ENCODE results near the gene BLOC1S4. TPM values are rescaled to one million over a fixed set of nuclear protein-coding genes. Genes with fewer than 3 reads are reported as not detected.
"Not testable (repeated sequence)": the region's sequence is repeated elsewhere in the genome, so short reads cannot be mapped to it uniquely, and the experiment has no call there.

Gene BLOC1S4, protein sequence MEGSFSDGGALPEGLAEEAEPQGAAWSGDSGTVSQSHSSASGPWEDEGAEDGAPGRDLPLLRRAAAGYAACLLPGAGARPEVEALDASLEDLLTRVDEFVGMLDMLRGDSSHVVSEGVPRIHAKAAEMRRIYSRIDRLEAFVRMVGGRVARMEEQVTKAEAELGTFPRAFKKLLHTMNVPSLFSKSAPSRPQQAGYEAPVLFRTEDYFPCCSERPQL
- 10 to 100 TPM; 18.7 to 45.9 (median 25.0) TPM for total RNA-seq
- 10 to 100 TPM; 69.6 to 80.3 TPM for polyA plus RNA-seq
- total RNA-seq: 16.7 reads per million, percentile 46 among the genes with 10 or more reads in this experiment

DNA sequence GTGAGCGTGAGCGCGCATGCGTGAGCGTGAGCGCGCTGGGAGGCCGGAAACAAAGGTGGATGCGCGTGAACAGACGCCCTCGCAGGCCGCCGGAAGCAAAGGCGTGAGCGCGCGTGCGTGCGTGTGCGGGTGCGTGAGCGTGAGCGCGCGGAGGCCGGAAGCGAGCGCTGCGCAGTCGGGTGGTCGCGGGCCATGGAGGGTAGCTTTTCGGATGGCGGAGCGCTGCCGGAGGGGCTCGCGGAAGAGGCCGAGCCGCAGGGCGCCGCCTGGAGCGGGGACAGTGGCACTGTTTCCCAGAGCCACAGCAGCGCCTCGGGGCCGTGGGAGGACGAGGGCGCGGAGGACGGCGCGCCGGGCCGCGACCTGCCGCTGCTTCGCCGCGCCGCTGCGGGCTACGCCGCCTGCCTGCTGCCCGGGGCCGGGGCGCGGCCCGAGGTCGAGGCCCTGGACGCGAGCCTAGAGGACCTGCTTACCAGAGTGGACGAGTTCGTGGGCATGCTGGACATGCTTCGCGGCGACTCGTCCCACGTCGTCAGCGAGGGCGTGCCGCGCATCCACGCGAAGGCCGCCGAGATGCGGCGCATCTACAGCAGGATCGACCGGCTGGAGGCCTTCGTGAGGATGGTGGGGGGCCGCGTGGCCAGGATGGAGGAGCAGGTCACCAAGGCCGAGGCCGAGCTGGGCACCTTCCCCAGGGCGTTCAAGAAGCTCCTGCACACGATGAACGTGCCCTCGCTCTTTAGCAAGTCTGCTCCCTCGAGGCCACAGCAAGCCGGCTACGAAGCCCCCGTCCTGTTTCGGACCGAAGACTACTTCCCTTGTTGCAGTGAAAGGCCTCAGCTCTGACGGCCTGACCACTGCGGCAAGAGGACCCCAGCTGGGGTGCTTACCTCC, at the start of gene BLOC1S4:
TSS of gene BLOC1S4 (plus strand) at position 157 of the 894 bp plus-strand sequence. CDS start at position 193, 36 bp downstream.
- H3K4me3 ChIP-seq (ENCODE audit: low read length): peak within 1 kb of the TSS; percentile 86
- Mint-ChIP-seq H3K27ac (peak within 1 kb of the TSS; percentile 94 to 100 (median 97)), H3K36me3 (peaks cover 0 to 11% (median 4%) of the 10 kb centered on the region in 5 donors), H3K4me3 (peak within 1 kb of the TSS; percentile 89 to 99 (median 95)), H3K27me3 (peaks cover 0 to 8% (median 0%) of the 10 kb centered on the region in 5 donors), H3K4me1 (peaks cover 22 to 52% (median 36%) of the 10 kb centered on the region in 7 donors), H3K9me3 (peaks cover 0 to 5% (median 0%) of the 10 kb centered on the region in 11 donors)
- intact Hi-C loops (cut with micrococcal nuclease): loop anchor here (1.0 to 5.0 kb wide), 14 partner anchors 8 to 352 kb away; partner anchors contain the start of genes GRPEL1 (in 2 of the 2), MRFAP1 (in 2 of the 2), TBC1D14 (in 2 of the 2) and KIAA0232 (in 1 of the 2)
- H3K27me3 ChIP-seq (ENCODE audit: control insufficient read depth in 2 of 2, insufficient read depth in 2 of 2, low read length in 2 of 2): no peaks in the 10 kb centered on the region
- no peaks in the 10 kb centered on the region for H3K9me3 ChIP-seq (ENCODE audit: control insufficient read depth in 2 of 3, low read length in 3 of 3)
- ChIA-PET CTCF (interaction anchor here (1.0 to 8.4 kb wide), 10 partner anchors 17 to 354 kb away, joined by 3 to 156 read pairs (median 4); partner anchors contain the start of genes GRPEL1 and MRFAP1), POLR2A (interaction anchor here (0.7 to 23.6 kb wide), 27 partner anchors 8 to 352 kb away, joined by 3 to 696 read pairs (median 5); partner anchors contain the start of genes GRPEL1, KIAA0232, MRFAP1 and S100P)
- DNase-seq (peak; percentile 86 to 95 (median 91)), ATAC-seq (peak; percentile 92)
- peak within 1 kb of the TSS; percentile 90 for H3K27ac ChIP-seq (ENCODE audit: low read depth, low read length)
- peaks cover 19 to 20% of the 10 kb centered on the region in 2 donors for H3K4me1 ChIP-seq (ENCODE audit: control insufficient read depth in 2 of 2, insufficient read depth in 2 of 2, low read length in 2 of 2)
- H3K36me3 ChIP-seq (ENCODE audit: control insufficient read depth in 2 of 3, insufficient read depth in 3 of 3, low read length in 3 of 3): no peaks in the 10 kb centered on the region

- Histone ChIP-seq H3K4me3 (ENCODE audit: low read length) (no peak overlapping the region), H3K27me3 (ENCODE audit: control insufficient read depth in 2 of 2, insufficient read depth in 2 of 2, low read length in 2 of 2) (no peaks in the 10 kb centered on the region), H3K4me1 (ENCODE audit: control insufficient read depth in 2 of 2, insufficient read depth in 2 of 2, low read length in 2 of 2) (peaks cover 0 to 7% of the 10 kb centered on the region in 2 donors), H3K36me3 (ENCODE audit: control insufficient read depth in 2 of 3, insufficient read depth in 3 of 3, low read length in 3 of 3) (no peaks in the 10 kb centered on the region), H3K9me3 (ENCODE audit: control insufficient read depth in 2 of 3, low read length in 3 of 3) (no peaks in the 10 kb centered on the region), H3K27ac (ENCODE audit: low read depth, low read length) (no peak overlapping the region)
- Mint-ChIP-seq H3K4me1 (peaks cover 0 to 6% (median 4%) of the 10 kb centered on the region in 7 donors), H3K36me3 (peaks cover 0 to 14% (median 3%) of the 10 kb centered on the region in 5 donors), H3K27ac (no peak overlapping the region), H3K27me3 (peaks cover 0 to 9% (median 0%) of the 10 kb centered on the region in 5 donors), H3K4me3 (no peak overlapping the region), H3K9me3 (peaks cover 0 to 2% (median 0%) of the 10 kb centered on the region in 11 donors)
- ATAC-seq (no peak), DNase-seq (no peak)
- intact Hi-C loops (cut with micrococcal nuclease): no loop called here
- ChIA-PET POLR2A (interaction anchor here (0.6 kb wide), 1 partner anchor 1747 kb away, joined by 3 read pairs; no protein-coding TSS in a partner anchor), CTCF (interaction anchor here (0.7 kb wide), 1 partner anchor 277 kb away, joined by 4 read pairs; no protein-coding TSS in a partner anchor)
These were observed 47.6 kb upstream of the BLOC1S4 start for GRCh38 chr4:6668391-6668790.

- Histone ChIP-seq H3K36me3 (ENCODE audit: control insufficient read depth in 2 of 3, insufficient read depth in 3 of 3, low read length in 3 of 3) (peaks cover 0 to 15% (median 11%) of the 10 kb centered on the region in 3 experiments), H3K9me3 (ENCODE audit: control insufficient read depth in 2 of 3, low read length in 3 of 3) (no peaks in the 10 kb centered on the region), H3K4me1 (ENCODE audit: control insufficient read depth in 2 of 2, insufficient read depth in 2 of 2, low read length in 2 of 2) (peaks cover 19% of the 10 kb centered on the region in 2 donors), H3K4me3 (ENCODE audit: low read length) (no peak overlapping the region), H3K27ac (ENCODE audit: low read depth, low read length) (no peak overlapping the region), H3K27me3 (ENCODE audit: control insufficient read depth in 2 of 2, insufficient read depth in 2 of 2, low read length in 2 of 2) (no peaks in the 10 kb centered on the region)
- no peak for ATAC-seq
- Mint-ChIP-seq H3K4me3 (no peak overlapping the region), H3K36me3 (peaks cover 4 to 32% (median 24%) of the 10 kb centered on the region in 5 donors), H3K4me1 (peaks cover 20 to 32% (median 31%) of the 10 kb centered on the region in 7 donors), H3K27ac (no peak overlapping the region), H3K27me3 (peaks cover 0 to 3% (median 0%) of the 10 kb centered on the region in 5 donors), H3K9me3 (peaks cover 0 to 10% (median 0%) of the 10 kb centered on the region in 11 donors)
- ChIA-PET CTCF (no interaction called here), POLR2A (interaction anchor here (1.0 to 12.6 kb wide), 7 partner anchors 9 to 203 kb away, joined by 3 to 696 read pairs (median 55); partner anchors contain the start of genes BLOC1S4, KIAA0232, MRFAP1 and MRFAP1L1)
- DNase-seq: no peak
- intact Hi-C loops (cut with micrococcal nuclease): loop anchor here in 1 of 2 donors (5.0 kb wide), 1 partner anchor 94 kb away; the partner anchor contains the start of gene MAN2B2
These were observed 44.3 kb upstream of the BLOC1S4 start for GRCh38 chr4:6671648-6672047.

- DNase-seq (no peak), ATAC-seq (no peak)
- H3K27ac Mint-ChIP-seq: no peak overlapping the region
- intact Hi-C loops (cut with micrococcal nuclease): loop anchor here in 1 of 2 donors (5.0 kb wide), 1 partner anchor 95 kb away; the partner anchor contains the start of gene MAN2B2
- H3K9me3 Mint-ChIP-seq: peaks cover 0 to 11% (median 0%) of the 10 kb centered on the region in 11 donors
- H3K27me3 Mint-ChIP-seq: peaks cover 0 to 3% (median 0%) of the 10 kb centered on the region in 5 donors
- H3K4me3 ChIP-seq (ENCODE audit: low read length): no peak overlapping the region
- H3K36me3 Mint-ChIP-seq: peaks cover 4 to 37% (median 27%) of the 10 kb centered on the region in 5 donors
- H3K4me3 Mint-ChIP-seq: no peak overlapping the region
- peaks cover 23 to 24% of the 10 kb centered on the region in 2 donors for H3K4me1 ChIP-seq (ENCODE audit: control insufficient read depth in 2 of 2, insufficient read depth in 2 of 2, low read length in 2 of 2)
- ChIA-PET CTCF (interaction anchor here (1.2 to 4.9 kb wide), 2 partner anchors 9 to 23 kb away, joined by 3 to 50 read pairs; no protein-coding TSS in a partner anchor), POLR2A (interaction anchor here (1.0 to 12.6 kb wide), 10 partner anchors 9 to 396 kb away, joined by 3 to 696 read pairs (median 42); partner anchors contain the start of genes BLOC1S4, GRPEL1, KIAA0232 and MAN2B2)
- no peak overlapping the region for H3K27ac ChIP-seq (ENCODE audit: low read depth, low read length)
- peaks cover 0 to 20% (median 11%) of the 10 kb centered on the region in 3 experiments for H3K36me3 ChIP-seq (ENCODE audit: control insufficient read depth in 2 of 3, insufficient read depth in 3 of 3, low read length in 3 of 3)
- no peaks in the 10 kb centered on the region for H3K9me3 ChIP-seq (ENCODE audit: control insufficient read depth in 2 of 3, low read length in 3 of 3)
- H3K4me1 Mint-ChIP-seq: peaks cover 25 to 37% (median 36%) of the 10 kb centered on the region in 7 donors
- no peaks in the 10 kb centered on the region for H3K27me3 ChIP-seq (ENCODE audit: control insufficient read depth in 2 of 2, insufficient read depth in 2 of 2, low read length in 2 of 2)
These were observed 43.8 kb upstream of the BLOC1S4 start for GRCh38 chr4:6672131-6672530.

GRCh38 chr4:6672541-6673190, 43.3 kb upstream of the BLOC1S4 start:
- CTCF ChIA-PET: interaction anchor here (0.7 to 5.5 kb wide), 7 partner anchors 8 to 202 kb away, joined by 3 to 61 read pairs (median 30); partner anchors contain the start of genes BLOC1S4 and MRFAP1L1
- not testable (repeated sequence) for H3K27ac ChIP-seq (ENCODE audit: low read depth, low read length)

More at GRCh38 chr4:6672541-6673190, 43.3 kb upstream of the BLOC1S4 start:
- POLR2A ChIA-PET: interaction anchor here (0.9 to 12.6 kb wide), 14 partner anchors 10 to 396 kb away, joined by 3 to 696 read pairs (median 24); partner anchors contain the start of genes BLOC1S4, GRPEL1, KIAA0232 and MAN2B2
- not testable (repeated sequence) for H3K4me3 ChIP-seq (ENCODE audit: low read length); H3K27me3 Mint-ChIP-seq; H3K27me3 ChIP-seq (ENCODE audit: control insufficient read depth in 2 of 2, insufficient read depth in 2 of 2, low read length in 2 of 2); DNase-seq; H3K9me3 ChIP-seq (ENCODE audit: control insufficient read depth in 2 of 3, low read length in 3 of 3); ATAC-seq
- H3K9me3 Mint-ChIP-seq: peaks cover 0 to 11% (median 0%) of the 10 kb centered on the region in 11 donors
- Histone ChIP-seq H3K36me3 (ENCODE audit: control insufficient read depth in 2 of 3, insufficient read depth in 3 of 3, low read length in 3 of 3) (peaks cover 0 to 25% (median 11%) of the 10 kb centered on the region in 3 experiments), H3K4me1 (ENCODE audit: control insufficient read depth in 2 of 2, insufficient read depth in 2 of 2, low read length in 2 of 2) (peaks cover 29% of the 10 kb centered on the region in 2 donors)
- H3K27ac Mint-ChIP-seq: peak overlapping the region in 7 of 9 donors; percentile 88 to 100 (median 98)
- H3K4me3 Mint-ChIP-seq: peak overlapping the region in 6 of 10 donors; percentile 90 to 98 (median 96)
- intact Hi-C loops (cut with micrococcal nuclease): loop anchor here (1.0 to 5.0 kb wide), 4 partner anchors 8 to 396 kb away; partner anchors contain the start of genes GRPEL1 (in 1 of the 2), MAN2B2 (in 1 of the 2) and TADA2B (in 1 of the 2)
- H3K4me1 Mint-ChIP-seq: peaks cover 30 to 43% (median 41%) of the 10 kb centered on the region in 7 donors
- H3K36me3 Mint-ChIP-seq: peaks cover 4 to 41% (median 31%) of the 10 kb centered on the region in 5 donors

Data from naive thymus-derived CD4-positive, alpha-beta T cell (primary cell).